Glutamatergic neuron (in vitro differentiated cells): ENCODE measurements around the gene SP8. TPM values are rescaled to one million over a fixed set of nuclear protein-coding genes. Genes with fewer than 3 reads are reported as not detected.

ENCODE experiments used
- DNase-seq: peaks from one replicate; pipeline ENCODE4 v3.0.0; 2022
- H3K27ac Mint-ChIP-seq: one replicate; pipeline ENCODE4 v1.8.0; 2020; ENCODE audit warnings: mild to moderate bottlenecking, mixed read lengths, inconsistent platforms; ENCODE audit not compliant: unreplicated experiment
- H3K27me3 Mint-ChIP-seq: one replicate; pipeline ENCODE4 v1.8.0; 2020; ENCODE audit warnings: mild to moderate bottlenecking, moderate library complexity, mixed read lengths, inconsistent platforms; ENCODE audit not compliant: unreplicated experiment
- H3K36me3 Mint-ChIP-seq: one replicate; pipeline ENCODE4 v1.8.0; 2020; ENCODE audit warnings: mild to moderate bottlenecking, mixed read lengths, inconsistent platforms; ENCODE audit not compliant: unreplicated experiment
- H3K4me1 Mint-ChIP-seq: one replicate; pipeline ENCODE4 v1.8.0; 2020; ENCODE audit warnings: mild to moderate bottlenecking, low read depth, mixed read lengths, inconsistent platforms; ENCODE audit not compliant: unreplicated experiment
- H3K4me3 Mint-ChIP-seq: one replicate; pipeline ENCODE4 v1.8.0; 2020; ENCODE audit warnings: mild to moderate bottlenecking, mixed read lengths, inconsistent platforms; ENCODE audit not compliant: unreplicated experiment
- H3K9me3 Mint-ChIP-seq: one replicate; pipeline ENCODE4 v1.8.0; 2020; ENCODE audit warnings: mild to moderate bottlenecking, moderate library complexity, mixed read lengths, inconsistent platforms; ENCODE audit not compliant: unreplicated experiment
- total RNA-seq: library from RNA; stranded (reverse); fragmentation: NEBNext Ultra II Directional; extraction: Animal tissue kit (Norgen Biotek cat#: 25700); gene quantifications from one replicate; pipeline ENCODE4 v1.2.1, GENCODE V29; 2021; ENCODE audit not compliant: unreplicated experiment
- TF ChIP-seq, protein P1 (sequence below): fragments of 200-600 bp; sonication (generic); IDR thresholded peaks from one replicate; pipeline ENCODE4 v1.5.0; 2021; ENCODE audit not compliant: partially characterized antibody, unreplicated experiment

The SP8 gene
- total RNA-seq, 1 donor from 2014 or later, result not detected

DNA sequence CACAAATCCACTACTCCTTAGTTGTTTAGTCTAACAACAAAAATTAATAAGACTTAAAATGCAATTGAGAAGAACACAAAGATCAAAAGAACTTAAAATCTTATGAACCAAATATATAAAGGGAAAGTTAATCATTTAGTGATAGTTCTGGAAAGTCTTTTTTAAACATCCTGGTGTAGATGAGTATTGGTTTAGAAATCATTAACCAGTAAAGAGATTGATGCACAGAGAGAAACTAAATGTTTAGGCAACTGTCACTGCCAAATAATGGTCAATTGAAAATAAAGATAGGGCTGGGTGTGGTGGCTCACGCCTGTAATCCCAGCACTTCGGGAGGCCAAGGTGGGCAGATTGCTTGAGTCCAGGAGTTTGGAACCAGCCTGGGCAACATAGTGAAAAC, 44.9 kb downstream of the SP8 start:
- H3K27me3 Mint-ChIP-seq, result peaks cover 1% of the 10 kb centered on the region
- H3K4me3 Mint-ChIP-seq, result no peak overlapping the region
- DNase-seq, result no peak
- no peaks in the 10 kb centered on the region for H3K9me3 Mint-ChIP-seq
- H3K27ac Mint-ChIP-seq, result no peak overlapping the region
- no peaks in the 10 kb centered on the region for H3K4me1 Mint-ChIP-seq
- no peaks in the 10 kb centered on the region for H3K36me3 Mint-ChIP-seq
- TF ChIP-seq, protein P1, sequence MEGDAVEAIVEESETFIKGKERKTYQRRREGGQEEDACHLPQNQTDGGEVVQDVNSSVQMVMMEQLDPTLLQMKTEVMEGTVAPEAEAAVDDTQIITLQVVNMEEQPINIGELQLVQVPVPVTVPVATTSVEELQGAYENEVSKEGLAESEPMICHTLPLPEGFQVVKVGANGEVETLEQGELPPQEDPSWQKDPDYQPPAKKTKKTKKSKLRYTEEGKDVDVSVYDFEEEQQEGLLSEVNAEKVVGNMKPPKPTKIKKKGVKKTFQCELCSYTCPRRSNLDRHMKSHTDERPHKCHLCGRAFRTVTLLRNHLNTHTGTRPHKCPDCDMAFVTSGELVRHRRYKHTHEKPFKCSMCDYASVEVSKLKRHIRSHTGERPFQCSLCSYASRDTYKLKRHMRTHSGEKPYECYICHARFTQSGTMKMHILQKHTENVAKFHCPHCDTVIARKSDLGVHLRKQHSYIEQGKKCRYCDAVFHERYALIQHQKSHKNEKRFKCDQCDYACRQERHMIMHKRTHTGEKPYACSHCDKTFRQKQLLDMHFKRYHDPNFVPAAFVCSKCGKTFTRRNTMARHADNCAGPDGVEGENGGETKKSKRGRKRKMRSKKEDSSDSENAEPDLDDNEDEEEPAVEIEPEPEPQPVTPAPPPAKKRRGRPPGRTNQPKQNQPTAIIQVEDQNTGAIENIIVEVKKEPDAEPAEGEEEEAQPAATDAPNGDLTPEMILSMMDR, result no peak

GRCh38 chr7:20738518-20739481, 47.9 kb downstream of the SP8 start:
- no peak for DNase-seq
- TF ChIP-seq, protein P1, result no peak
- no peaks in the 10 kb centered on the region for H3K9me3 Mint-ChIP-seq
- no peaks in the 10 kb centered on the region for H3K27me3 Mint-ChIP-seq
- H3K27ac Mint-ChIP-seq, result no peak overlapping the region
- H3K4me1 Mint-ChIP-seq, result no peaks in the 10 kb centered on the region
- no peaks in the 10 kb centered on the region for H3K36me3 Mint-ChIP-seq
- no peak overlapping the region for H3K4me3 Mint-ChIP-seq

DNA sequence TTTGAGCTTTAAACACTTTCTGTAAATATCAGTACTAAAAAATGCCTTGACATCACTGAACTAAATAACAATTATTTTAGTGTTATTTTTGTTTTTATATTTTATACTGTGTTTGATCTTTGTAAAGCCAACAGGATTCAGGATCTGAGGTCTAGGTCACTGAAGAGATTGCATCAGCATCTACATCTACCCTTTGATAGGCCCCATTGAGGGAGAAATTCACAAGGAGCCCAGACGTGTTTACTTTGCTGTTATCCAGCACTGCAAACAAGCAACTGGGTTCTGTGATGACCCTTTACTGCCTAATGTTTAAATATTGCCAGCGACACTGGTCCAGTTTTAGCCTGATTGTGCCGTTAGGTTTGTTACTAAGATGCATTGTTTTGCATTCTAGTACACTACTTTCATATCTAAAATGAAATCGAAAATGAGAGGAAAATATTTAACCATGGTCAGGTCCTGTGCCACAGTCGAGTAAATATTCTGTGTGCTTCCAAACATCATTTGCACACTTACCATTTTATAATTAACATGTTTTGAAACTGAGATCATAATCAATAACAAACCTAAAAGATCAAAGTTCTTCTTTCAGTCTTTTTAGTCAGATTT, 48.7 kb downstream of the SP8 start:
- Mint-ChIP-seq H3K27ac (no peak overlapping the region), H3K36me3 (no peaks in the 10 kb centered on the region), H3K4me1 (no peaks in the 10 kb centered on the region), H3K27me3 (no peaks in the 10 kb centered on the region), H3K4me3 (no peak overlapping the region), H3K9me3 (no peaks in the 10 kb centered on the region)
- DNase-seq, result no peak
- TF ChIP-seq, protein P1, result no peak

DNA sequence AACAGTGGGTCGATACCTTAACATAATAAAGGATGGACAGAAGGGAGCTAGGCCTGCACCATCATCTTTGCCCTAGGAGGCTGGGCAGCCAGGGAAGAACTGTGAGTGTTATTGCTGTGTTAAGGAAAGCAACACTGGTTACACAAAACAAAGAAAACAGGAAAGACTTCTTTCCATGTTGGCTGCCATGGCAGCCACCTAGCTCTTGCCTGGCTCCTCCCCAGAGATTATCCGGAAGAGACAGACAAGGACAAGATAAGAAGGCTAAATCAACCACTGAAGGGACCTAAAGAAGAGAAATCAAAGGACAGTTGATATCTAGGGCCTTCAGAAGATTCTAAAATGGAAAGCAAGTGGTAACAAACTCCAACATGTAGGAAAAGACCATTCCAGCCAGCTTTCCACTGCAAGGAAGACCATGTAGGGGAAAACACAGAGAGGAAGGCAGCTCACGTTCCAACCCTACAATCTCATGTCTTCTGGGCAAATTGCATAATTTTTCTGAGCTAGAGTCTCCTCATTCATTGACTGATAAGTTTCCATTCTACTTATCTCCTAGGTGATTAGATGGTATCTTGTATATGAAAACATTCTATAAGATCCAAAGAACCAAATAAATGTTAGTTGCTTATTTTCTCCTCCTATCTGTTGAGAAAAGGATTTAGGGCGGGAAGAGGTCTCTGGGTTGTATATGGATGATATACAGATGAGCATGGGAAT, 51.2 kb downstream of the SP8 start:
- H3K27ac Mint-ChIP-seq, result no peak overlapping the region
- TF ChIP-seq, protein P1, result no peak

More for the DNA sequence above, 51.2 kb downstream of the SP8 start:
- Mint-ChIP-seq H3K4me3 (no peak overlapping the region), H3K9me3 (no peaks in the 10 kb centered on the region), H3K4me1 (no peaks in the 10 kb centered on the region), H3K27me3 (no peaks in the 10 kb centered on the region), H3K36me3 (no peaks in the 10 kb centered on the region)
- DNase-seq, result no peak

Other genes starting within 250 kb of the SP8 start
- gene ABCB5, start 171.2 kb downstream of the SP8 start, total RNA-seq, result not detected